ENCODE results near the gene OR1E2.

DNA sequence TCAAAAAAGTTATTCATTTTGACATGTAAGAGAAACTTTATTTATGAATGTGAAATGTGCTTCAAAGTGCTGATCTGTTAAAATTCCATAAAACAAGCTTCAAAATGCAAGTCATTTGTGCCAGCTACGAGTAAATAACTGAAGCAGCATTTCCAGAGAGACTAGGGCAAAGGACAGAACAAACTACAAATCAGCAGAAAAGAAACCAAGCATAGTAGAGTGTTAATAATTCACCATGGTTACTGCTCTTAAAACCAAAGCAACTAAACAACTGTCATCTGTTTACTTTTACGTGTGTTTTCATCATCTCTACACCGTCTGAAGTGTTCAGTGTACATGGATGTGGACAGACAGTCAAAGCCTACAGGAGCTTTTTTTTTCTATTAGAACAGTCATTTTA, 40.6 kb upstream of the OR1E2 start:
- TF ChIP-seq REST (IDR thresholded peaks at IDR 0.05; ENCODE audit: insufficient read depth in 1 of 2, low read depth in 2 of 2, low read length in 2 of 2) (no peak), TAF1 (IDR thresholded peaks at IDR 0.05; ENCODE audit: borderline replicate concordance, insufficient read depth, low read length) (no peak), POLR2AphosphoS5 (IDR thresholded peaks at IDR 0.05; ENCODE audit: low read depth, low read length) (no peak), SIN3A (IDR thresholded peaks at IDR 0.05; ENCODE audit: borderline replicate concordance, insufficient read depth, low read length) (no peak), FOXP2 (optimal IDR thresholded peaks at IDR 0.05; ENCODE audit: borderline replicate concordance, extremely low read depth, extremely low read length, insufficient read depth) (no peak)

All from PFSK-1 (cell line).